H1 (cell line): ENCODE results near the gene COL27A1. TPM values are rescaled to one million over a fixed set of nuclear protein-coding genes. Genes with fewer than 3 reads are reported as not detected.

ENCODE experiments used
- ASH2L ChIP-seq: fragments of 200-600, 300-600 bp; sonication (generic); IDR thresholded peaks from one replicate; pipeline ENCODE4 v1.7.1; 2017; ENCODE audit warnings: low read length
- POLR2A ChIP-seq, 2 experiments: IDR thresholded peaks; 1 replicate in 1 of 2; 2 replicates in 1 of 2; pipeline ENCODE4 v1.6.1; 2011; ENCODE audit warnings: low read depth in 2 of 2, low read length in 2 of 2, mild to moderate bottlenecking in 2 of 2; ENCODE audit errors: control extremely low read depth in 1 of 2
- RNF2 ChIP-seq: fragments of 200-900, 300-1000 bp; sonication (generic); IDR thresholded peaks from 2 replicates; pipeline ENCODE4 v1.7.1; 2016; ENCODE audit warnings: borderline replicate concordance, low read depth, mild to moderate bottlenecking, antibody characterized with exemption, low read length; ENCODE audit not compliant: poor library complexity, severe bottlenecking; ENCODE audit errors: missing control alignments
- SIRT6 ChIP-seq: IDR thresholded peaks from one replicate; pipeline ENCODE4 v1.7.1; 2012; ENCODE audit warnings: low read length, inconsistent platforms
- USF2 ChIP-seq: IDR thresholded peaks from 2 replicates; pipeline ENCODE4 v1.6.1; 2011; ENCODE audit warnings: low read length, improper control_type of control experiment
- polyA plus RNA-seq, 7 experiments: library from polyadenylated mRNA; depleted of rRNA in 3 of 7; stranded (reverse) in 5 of 7; unstranded in 2 of 7; fragments of >200 nt in 5 of 7; fragments of 200-250 nt in 2 of 7; gene quantifications; 1 replicate in 5 of 7; 2 replicates in 1 of 7; 4 replicates in 1 of 7; pipeline versions ENCODE4 v1.2.1 to v1.2.3, GENCODE V29; 2011 to 2013; ENCODE audit warnings: missing spikeins in 2 of 7, mixed read lengths in 2 of 7
- total RNA-seq: library from RNA; stranded (reverse); fragmentation: NEBNext Ultra II Directional; extraction: Animal tissue kit (Norgen Biotek cat#: 25700); gene quantifications from 2 replicates; pipeline ENCODE4 v1.2.1, GENCODE V29; 2021

COL27A1 gene
- total and polyA plus RNA-seq, 2 of the 8 experiments (the other 6 are each of a cell fraction or from before 2014, with no cell fraction given), result 15.1 to 22.8 TPM

GRCh38 chr9:114250648-114251047 lies 95.3 kb downstream of the COL27A1 start (continued):
- no peak for TF ChIP-seq POLR2A (IDR thresholded peaks at IDR 0.05; ENCODE audit: control extremely low read depth in 1 of 2, low read depth in 2 of 2, low read length in 2 of 2)
- TF ChIP-seq ASH2L, result no peak
- TF ChIP-seq SIRT6, result no peak
- no peak for TF ChIP-seq RNF2
- TF ChIP-seq USF2, result no peak
